ENCODE measurements around the gene CLNK.

The CLNK gene

GRCh38 chr4:10454726-10455125 lies 229.8 kb downstream of the CLNK start:
- Histone ChIP-seq H3K4me1 (ENCODE audit: control insufficient read depth, low read length) (peaks cover 15% of the 10 kb centered on the region), H3K4me3 (ENCODE audit: low read length) (no peak overlapping the region), H3K79me2 (ENCODE audit: control insufficient read depth, low read length) (peaks cover 22% of the 10 kb centered on the region), H3K4me2 (ENCODE audit: low read length) (no peak overlapping the region), H4K20me1 (ENCODE audit: control insufficient read depth, insufficient read depth, low read depth, low read length) (no peaks in the 10 kb centered on the region), H3K9me3 (ENCODE audit: control insufficient read depth, insufficient read depth, low read length) (no peaks in the 10 kb centered on the region), H3K27me3 (ENCODE audit: control insufficient read depth, low read length) (no peaks in the 10 kb centered on the region), H3K9me2 (replicated peaks; ENCODE audit: control insufficient read depth, low read length) (no peaks in the 10 kb centered on the region), H3K27ac (ENCODE audit: low read depth, low read length) (no peak overlapping the region), H3F3A (ENCODE audit: control insufficient read depth, insufficient read depth) (0 out of 2 replicates have a peak, but pooled peaks cover 2% of the 10 kb centered on the region), H3K36me3 (ENCODE audit: control insufficient read depth, low read length) (peaks cover 35% of the 10 kb centered on the region)
- TF ChIP-seq CTCF (IDR thresholded peaks at IDR 0.05; ENCODE audit: low read depth, low read length, poor library complexity, severe bottlenecking) (no peak), EZH2phosphoT487 (IDR thresholded peaks at IDR 0.05; ENCODE audit: borderline replicate concordance, low read length) (no peak)

GRCh38 chr4:10454121-10454520 lies 230.4 kb downstream of the CLNK start:
- Histone ChIP-seq H3K27ac (ENCODE audit: low read depth, low read length) (no peak overlapping the region), H3K9me3 (ENCODE audit: control insufficient read depth, insufficient read depth, low read length) (no peaks in the 10 kb centered on the region), H3K4me3 (ENCODE audit: low read length) (no peak overlapping the region), H3K36me3 (ENCODE audit: control insufficient read depth, low read length) (peaks cover 36% of the 10 kb centered on the region), H3K4me2 (ENCODE audit: low read length) (no peak overlapping the region), H3K27me3 (ENCODE audit: control insufficient read depth, low read length) (no peaks in the 10 kb centered on the region), H3K79me2 (ENCODE audit: control insufficient read depth, low read length) (peaks cover 22% of the 10 kb centered on the region), H4K20me1 (ENCODE audit: control insufficient read depth, insufficient read depth, low read depth, low read length) (no peaks in the 10 kb centered on the region), H3F3A (ENCODE audit: control insufficient read depth, insufficient read depth) (0 out of 2 replicates have a peak, but pooled peaks cover 2% of the 10 kb centered on the region), H3K4me1 (ENCODE audit: control insufficient read depth, low read length) (peaks cover 15% of the 10 kb centered on the region), H3K9me2 (replicated peaks; ENCODE audit: control insufficient read depth, low read length) (no peaks in the 10 kb centered on the region)
- TF ChIP-seq EZH2phosphoT487 (IDR thresholded peaks at IDR 0.05; ENCODE audit: borderline replicate concordance, low read length) (no peak), CTCF (IDR thresholded peaks at IDR 0.05; ENCODE audit: low read depth, low read length, poor library complexity, severe bottlenecking) (no peak)

GRCh38 chr4:10448991-10449390 lies 235.6 kb downstream of the CLNK start:
- no peaks in the 10 kb centered on the region for H3F3A ChIP-seq (ENCODE audit: control insufficient read depth, insufficient read depth)

More at GRCh38 chr4:10448991-10449390, 235.6 kb downstream of the CLNK start:
- H4K20me1 ChIP-seq (ENCODE audit: control insufficient read depth, insufficient read depth, low read depth, low read length): no peaks in the 10 kb centered on the region
- H3K27me3 ChIP-seq (ENCODE audit: control insufficient read depth, low read length): no peaks in the 10 kb centered on the region
- no peak for TF ChIP-seq EZH2phosphoT487 (IDR thresholded peaks at IDR 0.05; ENCODE audit: borderline replicate concordance, low read length)
- TF ChIP-seq CTCF (IDR thresholded peaks at IDR 0.05; ENCODE audit: low read depth, low read length, poor library complexity, severe bottlenecking): no peak
- no peaks in the 10 kb centered on the region for H3K9me3 ChIP-seq (ENCODE audit: control insufficient read depth, insufficient read depth, low read length)
- no peaks in the 10 kb centered on the region for H3K4me1 ChIP-seq (ENCODE audit: control insufficient read depth, low read length)
- H3K36me3 ChIP-seq (ENCODE audit: control insufficient read depth, low read length): peaks cover 50% of the 10 kb centered on the region
- H3K4me2 ChIP-seq (ENCODE audit: low read length): no peak overlapping the region
- no peaks in the 10 kb centered on the region for H3K9me2 ChIP-seq (replicated peaks; ENCODE audit: control insufficient read depth, low read length)
- H3K4me3 ChIP-seq (ENCODE audit: low read length): no peak overlapping the region
- no peaks in the 10 kb centered on the region for H3K79me2 ChIP-seq (ENCODE audit: control insufficient read depth, low read length)
- no peak overlapping the region for H3K27ac ChIP-seq (ENCODE audit: low read depth, low read length)

All from DOHH2 (cell line).